NCI-H2171 (cell line): ENCODE measurements around the gene TPM1.

Experiments used
- DNase-seq: peaks from one replicate; lab custom pipeline; 2025; lab: John Stamatoyannopoulos, UW

The TPM1 gene

DNA sequence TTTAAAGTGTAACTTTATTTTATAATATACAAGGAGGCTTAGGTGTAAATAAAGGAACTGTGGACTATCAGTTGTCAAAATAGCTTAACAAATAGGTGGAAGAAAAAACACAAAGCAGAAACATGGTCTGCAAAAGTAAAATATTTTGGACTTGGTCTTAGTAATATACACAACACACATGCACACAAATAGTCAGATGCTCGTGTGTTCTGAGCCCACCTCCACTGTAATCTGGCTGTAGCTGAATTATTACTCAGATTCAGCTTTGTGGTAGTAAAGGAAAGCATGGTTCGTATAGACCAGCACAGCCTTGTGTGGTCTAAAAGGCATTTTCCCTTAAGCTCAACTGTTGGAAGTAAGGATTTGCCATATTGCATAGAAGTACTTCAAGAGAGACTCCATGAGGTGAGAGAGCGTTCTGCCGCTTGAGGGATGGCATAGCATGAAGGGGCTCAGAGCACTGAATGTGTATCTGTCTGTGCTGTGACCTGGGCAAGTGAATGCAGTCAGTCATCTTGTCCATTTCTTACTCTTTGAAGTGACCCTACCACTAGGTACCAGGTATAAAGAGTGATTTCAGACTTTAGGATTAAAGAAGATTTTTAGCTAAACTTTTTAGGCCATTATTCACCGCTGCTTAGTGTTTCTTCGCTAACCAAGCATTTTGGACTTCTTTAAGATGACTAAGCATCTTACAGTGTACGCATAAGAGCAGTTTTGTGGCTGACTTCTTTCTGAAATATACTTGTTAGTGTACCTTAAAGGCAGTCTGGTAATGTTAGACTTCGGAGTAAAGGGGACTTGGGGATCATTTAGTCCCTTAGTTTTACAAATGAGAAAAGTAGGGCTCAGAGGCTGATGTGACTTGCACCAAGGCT, 15.2 kb downstream of the TPM1 start:
- no peak for DNase-seq

DNA sequence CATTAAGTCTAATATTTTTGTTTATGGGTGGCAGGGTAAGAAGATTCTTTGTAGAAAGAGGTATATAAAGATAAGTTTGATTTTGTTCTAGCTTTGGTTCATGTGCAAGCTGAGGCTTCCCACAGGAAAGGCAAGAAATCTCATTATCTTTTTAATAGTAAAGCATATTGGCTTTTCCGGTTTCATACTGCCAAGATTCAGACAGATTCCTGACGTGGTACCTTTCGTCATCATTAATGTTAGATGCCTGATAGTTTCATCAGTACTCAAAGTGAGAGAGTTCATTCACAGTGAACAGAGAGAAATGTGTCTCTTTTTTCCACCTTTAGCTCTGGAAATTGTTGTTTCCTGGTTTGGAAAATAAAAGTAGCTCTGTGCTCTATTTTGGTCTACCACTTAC, 16.5 kb downstream of the TPM1 start:
- DNase-seq = no peak

GRCh38 chr15:63059573-63060216, 17.1 kb downstream of the TPM1 start:
- no peak for DNase-seq

- no peak for DNase-seq
These were observed 18.2 kb downstream of the TPM1 start for GRCh38 chr15:63060699-63061098.

- peak; percentile 88 for DNase-seq
These were observed 19.4 kb downstream of the TPM1 start for GRCh38 chr15:63061975-63062374.

DNA sequence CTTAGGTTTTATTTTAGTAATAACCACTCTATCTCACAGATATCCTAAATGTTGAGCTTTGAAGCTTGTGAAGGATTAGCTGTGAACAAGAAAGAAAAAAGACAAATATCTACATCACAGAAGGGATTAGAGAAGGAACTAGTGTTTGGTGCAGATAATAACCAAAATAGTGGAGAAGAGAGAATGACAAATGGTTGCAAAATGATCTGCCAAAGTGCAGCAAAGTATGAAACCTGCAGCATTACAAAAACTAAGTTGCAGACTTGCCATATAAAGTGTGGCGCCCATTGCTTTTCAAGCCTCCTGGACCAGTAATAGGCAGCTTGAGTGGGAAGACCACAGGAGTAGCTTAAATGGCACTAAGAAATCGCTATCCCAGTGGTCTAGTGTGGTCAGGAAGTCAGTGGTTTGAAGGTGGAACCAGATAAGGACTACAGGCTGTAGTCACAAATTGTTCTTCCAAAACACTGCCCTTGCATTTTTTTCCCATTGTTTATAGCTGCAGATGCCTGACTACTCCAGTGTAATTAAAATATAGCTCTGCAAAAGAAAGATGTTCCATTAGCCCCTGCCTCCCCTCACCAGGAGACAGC, 20.7 kb downstream of the TPM1 start:
- peak; percentile 31 for DNase-seq

DNA sequence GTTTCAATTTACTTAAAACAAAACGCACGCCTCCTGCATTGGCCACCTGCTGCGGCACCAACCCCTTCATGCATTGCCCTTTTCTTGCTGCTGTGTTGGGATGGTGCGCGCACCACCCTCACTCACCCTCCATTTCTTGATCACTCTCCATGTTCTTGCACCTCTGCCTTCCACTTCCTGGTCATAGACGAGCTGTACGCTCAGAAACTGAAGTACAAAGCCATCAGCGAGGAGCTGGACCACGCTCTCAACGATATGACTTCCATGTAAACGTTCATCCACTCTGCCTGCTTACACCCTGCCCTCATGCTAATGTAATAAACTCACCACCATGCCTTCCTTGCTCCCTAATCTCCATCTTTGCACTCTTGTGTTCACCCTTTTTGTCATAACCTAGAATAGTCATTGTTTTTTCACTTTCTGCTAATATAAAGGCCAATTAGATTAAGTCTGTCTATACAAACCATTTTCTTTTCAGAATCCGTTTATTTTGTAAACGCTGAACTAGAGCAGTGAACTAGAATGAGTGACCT, 21.4 kb downstream of the TPM1 start:
- DNase-seq = no peak

DNA sequence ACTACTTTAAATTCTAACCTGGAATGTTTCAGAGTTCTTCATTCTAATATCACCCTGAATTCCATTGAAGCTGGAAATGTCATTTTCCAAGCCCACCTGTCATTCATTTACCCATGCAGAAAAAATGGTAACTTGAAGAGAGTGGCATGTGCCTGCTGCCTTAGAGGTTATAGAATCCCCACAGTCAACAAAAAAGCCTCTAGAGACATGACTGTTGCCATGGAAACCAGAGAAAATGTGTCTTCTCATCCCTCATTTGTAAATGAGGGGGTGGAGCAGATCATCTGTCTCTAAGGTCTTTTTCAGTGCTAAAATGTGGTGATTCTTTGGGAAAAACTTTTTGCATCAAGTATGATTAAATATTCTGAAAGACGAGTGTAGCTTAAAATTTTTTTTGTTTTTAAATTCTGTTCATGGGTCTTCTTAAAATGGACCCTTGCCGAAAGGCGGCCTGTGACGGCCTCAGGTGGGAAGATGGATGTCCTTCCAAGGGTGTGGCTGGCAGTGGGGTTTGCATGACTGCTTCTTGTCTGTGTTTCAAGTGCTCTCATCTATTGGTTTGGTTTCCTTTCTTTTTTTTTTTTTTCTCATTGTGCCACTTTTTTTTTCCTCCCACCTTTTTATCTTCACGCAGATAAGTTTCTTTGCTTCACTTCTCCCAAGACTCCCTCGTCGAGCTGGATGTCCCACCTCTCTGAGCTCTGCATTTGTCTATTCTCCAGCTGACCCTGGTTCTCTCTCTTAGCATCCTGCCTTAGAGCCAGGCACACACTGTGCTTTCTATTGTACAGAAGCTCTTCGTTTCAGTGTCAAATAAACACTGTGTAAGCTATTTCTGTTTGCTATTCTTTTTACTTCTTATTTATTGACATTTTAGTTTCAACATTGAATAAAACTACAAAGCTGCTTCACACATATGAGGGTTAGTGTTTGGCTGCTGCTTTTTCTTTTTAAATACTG, 23.0 kb downstream of the TPM1 start:
- peak; percentile 95 for DNase-seq

GRCh38 chr15:63066272-63066671, 23.7 kb downstream of the TPM1 start:
- DNase-seq = no peak

DNA sequence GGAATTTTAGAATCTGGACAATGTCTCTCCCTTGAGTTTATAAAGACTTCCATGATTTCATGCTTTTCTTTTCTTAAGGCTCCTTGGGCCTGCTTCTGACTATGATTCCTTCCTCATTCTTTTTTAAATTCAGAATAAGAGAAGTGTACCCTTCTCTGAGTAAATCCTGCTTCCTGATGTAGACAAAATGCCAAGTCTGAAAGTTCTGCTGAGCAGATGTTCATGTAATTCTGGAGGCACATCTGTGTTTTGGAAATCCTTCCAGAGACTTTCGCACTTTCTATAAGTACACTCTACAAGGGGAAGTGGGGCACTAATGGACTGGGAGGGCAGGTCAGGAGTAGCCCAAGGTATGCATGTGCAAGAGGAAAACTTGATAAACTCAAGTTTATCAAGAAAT, 24.8 kb downstream of the TPM1 start:
- DNase-seq = no peak

- DNase-seq = no peak
These were observed 25.6 kb downstream of the TPM1 start for GRCh38 chr15:63067976-63068743.

DNA sequence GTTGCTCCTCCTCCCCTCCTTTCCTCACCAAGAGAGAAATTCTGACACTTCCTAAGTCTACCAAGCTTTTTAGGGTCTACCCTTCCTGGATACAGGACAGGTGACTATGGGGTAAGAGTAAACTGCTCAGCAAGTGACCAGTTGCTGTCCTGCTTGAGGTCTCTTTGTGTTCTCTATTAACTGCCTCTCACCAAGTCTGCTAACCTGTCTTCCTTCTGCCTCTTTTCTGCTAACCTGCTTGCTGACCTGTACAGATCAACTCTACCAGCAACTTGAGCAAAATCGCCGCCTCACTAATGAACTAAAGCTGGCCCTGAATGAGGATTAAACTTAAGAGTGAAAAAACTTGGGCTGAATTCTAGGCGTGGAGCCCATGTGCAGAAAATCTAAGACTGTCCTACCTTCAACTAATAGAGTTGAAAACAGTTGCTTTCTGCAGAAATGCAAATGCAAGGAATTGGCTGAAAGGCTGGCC, 27.1 kb downstream of the TPM1 start:
- no peak for DNase-seq

DNA sequence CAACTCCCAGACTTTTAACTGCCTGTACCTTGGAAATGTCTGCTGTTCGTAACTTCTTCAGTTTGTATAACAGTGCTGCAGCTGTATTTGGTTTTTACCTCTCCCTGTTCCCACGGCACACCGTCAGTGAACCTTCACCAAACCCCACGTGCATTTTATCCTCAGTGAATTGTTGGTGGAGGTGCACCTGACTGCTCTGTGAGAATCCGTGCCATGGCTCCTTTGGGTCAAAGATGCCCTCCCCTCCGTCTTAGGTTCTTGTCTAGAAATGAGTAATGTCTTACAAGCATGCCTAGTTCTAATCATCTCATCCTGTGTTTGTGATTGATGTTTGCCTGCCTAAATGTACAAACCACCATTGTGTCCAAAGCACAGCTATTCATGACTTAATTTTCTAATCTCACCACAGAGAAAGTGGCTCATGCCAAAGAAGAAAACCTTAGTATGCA, 28.2 kb downstream of the TPM1 start:
- DNase-seq = no peak

DNA sequence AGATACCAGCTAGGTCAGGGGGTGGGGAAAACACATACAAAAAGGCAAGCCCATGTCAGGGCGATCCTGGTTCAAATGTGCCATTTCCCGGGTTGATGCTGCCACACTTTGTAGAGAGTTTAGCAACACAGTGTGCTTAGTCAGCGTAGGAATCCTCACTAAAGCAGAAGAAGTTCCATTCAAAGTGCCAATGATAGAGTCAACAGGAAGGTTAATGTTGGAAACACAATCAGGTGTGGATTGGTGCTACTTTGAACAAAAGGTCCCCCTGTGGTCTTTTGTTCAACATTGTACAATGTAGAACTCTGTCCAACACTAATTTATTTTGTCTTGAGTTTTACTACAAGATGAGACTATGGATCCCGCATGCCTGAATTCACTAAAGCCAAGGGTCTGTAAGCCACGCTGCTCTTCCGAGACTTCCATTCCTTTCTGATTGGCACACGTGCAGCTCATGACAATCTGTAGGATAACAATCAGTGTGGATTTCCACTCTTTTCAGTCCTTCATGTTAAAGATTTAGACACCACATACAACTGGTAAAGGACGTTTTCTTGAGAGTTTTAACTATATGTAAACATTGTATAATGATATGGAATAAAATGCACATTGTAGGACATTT, 28.9 kb downstream of the TPM1 start:
- no peak for DNase-seq

DNA sequence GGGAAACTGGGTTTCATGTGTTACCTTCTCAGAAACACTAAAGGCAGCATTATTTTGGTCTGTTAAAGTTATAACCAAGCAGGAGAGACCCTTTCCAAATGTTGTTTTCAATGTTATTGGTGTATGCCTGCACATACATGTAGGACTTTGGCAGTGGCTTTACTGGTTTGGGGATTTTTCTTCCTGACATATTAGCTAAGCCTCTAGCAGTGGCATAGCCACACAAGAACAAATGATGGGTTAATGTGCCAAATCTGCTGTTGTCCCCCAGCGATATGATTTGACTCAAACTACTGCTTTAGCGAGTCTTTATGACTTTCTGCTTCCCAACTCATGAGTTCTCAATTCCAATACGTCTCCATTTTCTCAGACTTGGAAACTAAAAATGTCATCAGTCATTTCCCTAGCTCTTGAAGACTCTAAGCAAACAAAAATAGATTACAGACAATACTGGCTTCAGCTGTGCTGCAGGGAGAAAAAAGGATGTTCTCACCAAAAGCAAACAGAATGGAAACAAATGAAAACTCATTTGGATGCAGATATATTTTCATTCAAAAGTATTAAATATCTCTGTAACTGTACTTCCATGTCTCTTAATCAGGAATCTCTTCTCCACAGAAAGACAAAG, 29.6 kb downstream of the TPM1 start:
- DNase-seq = no peak

GRCh38 chr15:63072809-63073277, 30.3 kb downstream of the TPM1 start:
- DNase-seq = no peak

DNA sequence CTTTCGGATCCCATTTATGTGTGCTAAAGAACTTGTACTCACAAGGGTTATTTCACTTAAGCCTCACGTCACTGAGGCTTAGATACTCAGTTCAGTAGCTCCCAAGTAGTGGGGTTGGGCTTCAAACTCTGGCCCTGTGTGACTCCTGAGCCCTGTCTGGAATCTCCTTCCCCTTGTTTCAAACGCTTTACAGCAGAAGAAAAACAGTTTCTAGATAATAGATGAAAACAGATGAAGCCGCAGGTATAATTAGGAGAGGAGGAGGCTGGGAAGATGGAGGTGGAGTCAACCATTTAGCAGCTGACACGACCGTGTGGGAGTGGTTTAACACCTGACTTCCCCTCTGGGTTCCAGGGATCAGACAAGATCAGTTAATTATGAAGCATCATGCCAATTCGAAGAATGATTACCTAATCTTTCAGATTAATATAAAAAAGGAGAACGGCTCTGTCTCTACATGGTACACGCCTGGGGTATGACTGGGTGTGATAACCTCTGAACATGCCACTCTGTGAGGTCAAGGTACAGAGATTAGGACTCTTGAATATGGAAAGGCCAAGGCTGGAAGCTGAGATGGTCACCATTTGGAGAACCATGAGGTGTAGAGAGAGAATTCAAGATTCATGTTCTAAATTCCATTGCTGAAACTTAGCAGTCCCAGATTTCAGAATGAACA, 31.1 kb downstream of the TPM1 start:
- DNase-seq = no peak

GRCh38 chr15:63075015-63075983, 32.8 kb downstream of the TPM1 start:
- no peak for DNase-seq
